GM13977 (cell line): Measurements from ENCODE around the gene POLN.

ENCODE experiments used
- DNase-seq: peaks from one replicate; pipeline ENCODE4 v3.0.0; 2012; ENCODE audit warnings: low spot score
- in situ Hi-C: fragments of 300-500 bp; cut with MboI; formaldehyde crosslinking; loops from one replicate; pipeline ENCODE4 v1.12.0; 2022; ENCODE audit warnings: low sequenced_read_pairs, low pct_unique_long_range_greater_than_20kb, mixed read lengths, inconsistent platforms; ENCODE audit not compliant: unreplicated experiment
- TF ChIP-seq, protein P1 (sequence below): IDR thresholded peaks from 2 replicates; pipeline ENCODE4 v1.5.1; 2012; ENCODE audit warnings: mild to moderate bottlenecking, control low read depth; ENCODE audit not compliant: insufficient read depth; ENCODE audit errors: extremely low read depth, missing control alignments

POLN gene

DNA sequence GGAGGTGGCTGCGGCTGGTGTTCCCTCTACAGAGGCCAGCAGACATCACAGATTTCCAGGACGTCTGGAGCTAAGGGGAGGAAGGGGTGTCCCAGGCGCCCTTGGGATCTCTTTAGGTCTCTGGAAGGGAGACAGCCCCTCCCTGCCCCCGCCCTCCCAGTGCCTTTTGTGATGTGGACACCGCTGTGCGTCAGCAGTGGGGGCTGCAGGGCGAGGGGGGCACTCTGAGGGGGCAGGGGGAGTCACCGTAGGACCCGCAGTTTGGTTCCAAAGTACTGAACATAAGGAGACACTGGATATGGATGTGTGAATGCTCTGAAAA is 45.6 kb upstream of the POLN start:
- DNase-seq: no peak
- in situ Hi-C loops: no loop called here
- TF ChIP-seq, protein P1, sequence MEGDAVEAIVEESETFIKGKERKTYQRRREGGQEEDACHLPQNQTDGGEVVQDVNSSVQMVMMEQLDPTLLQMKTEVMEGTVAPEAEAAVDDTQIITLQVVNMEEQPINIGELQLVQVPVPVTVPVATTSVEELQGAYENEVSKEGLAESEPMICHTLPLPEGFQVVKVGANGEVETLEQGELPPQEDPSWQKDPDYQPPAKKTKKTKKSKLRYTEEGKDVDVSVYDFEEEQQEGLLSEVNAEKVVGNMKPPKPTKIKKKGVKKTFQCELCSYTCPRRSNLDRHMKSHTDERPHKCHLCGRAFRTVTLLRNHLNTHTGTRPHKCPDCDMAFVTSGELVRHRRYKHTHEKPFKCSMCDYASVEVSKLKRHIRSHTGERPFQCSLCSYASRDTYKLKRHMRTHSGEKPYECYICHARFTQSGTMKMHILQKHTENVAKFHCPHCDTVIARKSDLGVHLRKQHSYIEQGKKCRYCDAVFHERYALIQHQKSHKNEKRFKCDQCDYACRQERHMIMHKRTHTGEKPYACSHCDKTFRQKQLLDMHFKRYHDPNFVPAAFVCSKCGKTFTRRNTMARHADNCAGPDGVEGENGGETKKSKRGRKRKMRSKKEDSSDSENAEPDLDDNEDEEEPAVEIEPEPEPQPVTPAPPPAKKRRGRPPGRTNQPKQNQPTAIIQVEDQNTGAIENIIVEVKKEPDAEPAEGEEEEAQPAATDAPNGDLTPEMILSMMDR: no peak

DNA sequence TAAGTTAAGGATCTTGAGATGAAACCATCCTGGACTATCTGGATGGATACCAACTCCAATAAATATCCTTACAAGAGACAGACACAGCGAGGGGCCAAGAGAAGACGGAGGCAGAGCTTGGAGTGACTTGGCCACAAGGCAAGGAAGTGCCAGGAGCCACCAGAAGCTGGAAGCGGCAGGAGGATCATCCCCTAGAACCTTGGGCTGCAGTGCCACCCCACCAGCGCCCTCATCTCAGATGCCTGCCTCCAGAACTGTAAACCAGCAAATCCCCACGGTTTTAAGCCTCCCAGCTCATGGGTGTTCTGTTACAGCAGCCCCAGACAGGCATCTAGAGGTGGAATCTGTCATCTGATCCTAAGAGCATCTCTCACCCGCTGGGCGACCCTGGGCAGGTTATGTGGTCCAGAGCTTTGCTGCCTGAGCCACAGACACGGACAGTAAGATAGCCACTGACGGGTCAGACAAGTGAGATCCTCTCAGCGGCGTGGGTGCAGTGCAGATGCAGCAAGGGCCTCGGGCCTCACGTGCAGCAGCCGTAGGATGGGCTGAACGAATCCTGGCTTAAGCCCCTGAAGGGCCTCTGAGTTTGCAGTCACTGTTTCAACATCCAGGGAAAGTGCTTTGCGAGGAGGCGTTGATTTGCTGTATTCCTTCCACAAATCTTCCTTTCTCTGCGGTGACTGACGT is 45.1 kb upstream of the POLN start:
- DNase-seq: no peak
- in situ Hi-C loops: no loop called here
- TF ChIP-seq, protein P1: no peak

DNA sequence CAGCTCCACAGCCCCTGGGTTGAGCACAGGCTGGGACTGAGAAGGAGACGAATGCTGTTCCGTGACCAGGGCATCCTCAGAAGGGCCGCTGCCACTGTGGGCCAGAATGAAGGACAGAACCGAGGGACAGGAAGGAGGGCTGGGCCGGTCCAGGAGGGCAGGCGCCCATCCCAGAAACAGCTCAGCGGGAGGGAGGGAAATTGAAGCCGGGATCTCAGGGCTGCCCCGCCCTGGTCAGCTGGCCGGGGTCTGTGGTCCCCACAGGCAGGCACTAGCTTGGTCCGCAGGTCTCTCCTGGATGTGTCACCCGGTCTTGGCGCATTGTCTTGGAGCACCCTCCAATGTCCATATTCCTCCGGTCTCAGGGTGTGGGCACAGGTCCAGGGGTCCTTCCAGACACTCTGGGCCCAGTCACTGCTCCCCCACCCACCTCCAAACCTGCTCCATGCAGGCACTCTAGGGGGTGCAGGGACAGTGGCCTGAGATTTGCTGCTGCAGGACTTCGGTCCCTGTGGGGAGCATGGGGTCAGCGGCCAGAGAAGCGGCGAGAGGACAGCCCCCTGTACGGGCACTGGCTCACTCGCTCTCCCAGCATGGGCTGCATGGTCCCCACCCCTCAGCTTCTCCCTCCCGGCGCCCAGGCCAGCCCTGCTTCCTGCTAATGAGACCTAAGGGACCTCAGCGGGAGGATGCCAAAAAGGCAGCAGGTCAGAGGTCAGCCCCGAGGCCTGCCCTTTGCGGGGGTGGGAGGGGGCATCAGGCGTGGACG is 43.9 kb upstream of the POLN start:
- in situ Hi-C loops: no loop called here
- no peak for DNase-seq
- TF ChIP-seq, protein P1: no peak

DNA sequence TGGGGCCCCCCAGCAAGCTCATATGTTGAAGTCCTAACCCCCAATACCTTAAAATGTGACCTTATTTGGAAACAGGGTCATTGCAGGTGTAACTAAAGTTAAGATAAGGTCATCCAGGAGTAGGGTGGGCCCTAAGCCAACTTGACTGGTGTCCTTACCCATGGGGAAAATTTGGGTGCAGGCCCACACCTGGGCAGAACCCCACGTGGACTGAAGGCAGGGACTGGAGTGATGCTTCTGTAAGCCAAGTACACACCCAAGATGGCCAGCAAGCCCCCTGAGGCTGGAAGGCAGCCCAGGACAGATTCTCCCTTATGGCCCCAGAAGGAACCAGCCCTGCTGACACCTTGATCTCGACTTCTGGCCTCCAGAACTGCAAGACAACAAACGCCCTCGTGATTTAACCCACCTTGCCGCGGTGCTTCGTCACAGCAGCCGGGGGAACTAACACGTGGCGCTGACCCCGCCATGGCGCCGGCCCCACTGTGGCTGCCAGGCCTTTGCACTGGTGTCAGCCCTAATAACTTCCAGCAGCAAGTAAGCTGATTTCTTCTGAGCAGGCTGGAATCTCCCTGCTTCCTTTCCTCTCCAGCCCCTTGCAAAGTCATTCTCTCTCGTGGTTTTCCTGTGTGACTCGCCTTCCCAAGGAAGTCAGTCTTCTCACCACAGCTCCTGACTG is 43.2 kb upstream of the POLN start:
- TF ChIP-seq, protein P1: no peak
- in situ Hi-C loops: no loop called here
- no peak for DNase-seq

DNA sequence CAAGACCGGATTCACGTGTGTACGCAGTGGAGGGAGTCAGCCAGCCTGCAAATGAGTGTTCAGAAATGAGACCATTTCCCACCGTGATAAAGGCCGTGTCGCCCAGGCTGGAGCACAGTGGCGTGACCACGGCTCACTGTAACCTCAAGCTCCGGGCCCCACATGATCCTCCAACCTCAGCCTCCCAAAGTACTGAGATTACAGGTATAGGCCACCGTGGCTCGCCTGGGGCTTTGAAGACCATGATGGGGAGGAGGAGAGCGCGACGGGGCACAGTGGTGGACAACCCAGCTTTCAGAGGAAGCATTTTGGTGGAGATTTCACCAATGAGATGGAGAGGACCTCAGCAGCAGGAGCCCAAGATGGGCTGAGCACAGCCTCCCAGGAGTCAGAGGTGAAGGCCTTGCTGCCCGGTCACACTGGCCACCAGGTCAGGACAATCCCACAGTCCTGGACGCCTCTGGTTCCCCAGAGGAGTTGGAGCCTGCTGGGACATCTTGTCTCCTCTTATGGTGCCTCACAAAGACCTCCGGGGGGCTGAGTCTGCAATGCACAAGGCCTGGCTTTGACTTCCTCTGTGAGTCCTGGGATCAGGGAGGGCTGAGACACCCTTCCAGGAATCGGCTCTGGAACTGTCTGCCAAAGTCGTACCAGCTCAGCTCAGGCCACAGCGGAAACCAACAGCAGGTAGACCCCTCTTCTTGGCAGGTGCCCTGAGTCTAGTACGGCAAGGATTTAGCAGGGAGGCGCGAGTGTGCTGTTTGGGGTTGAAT is 42.4 kb upstream of the POLN start:
- in situ Hi-C loops: no loop called here
- DNase-seq: no peak
- TF ChIP-seq, protein P1: no peak

DNA sequence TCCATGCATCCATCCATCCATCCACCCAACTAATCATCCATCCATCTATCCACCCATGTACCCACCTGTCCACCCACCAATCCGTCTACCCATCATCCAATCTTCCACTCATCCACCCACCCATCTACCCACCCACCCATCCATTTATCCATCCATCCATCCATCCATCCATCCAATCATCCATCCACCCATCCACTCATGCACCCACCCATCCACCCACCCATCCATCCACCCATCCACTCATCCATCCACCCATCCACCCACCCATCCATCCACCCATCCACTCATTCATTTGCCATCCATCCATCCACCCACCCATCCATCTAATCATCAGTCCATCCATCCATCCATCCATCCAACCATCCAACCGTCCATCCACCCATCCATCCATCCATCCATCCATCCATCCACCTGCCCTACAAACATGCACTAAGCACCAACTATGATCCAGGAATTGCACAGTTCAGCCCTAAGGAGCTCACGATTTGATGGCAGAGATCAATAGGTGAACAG is 41.3 kb upstream of the POLN start:
- in situ Hi-C loops: no loop called here
- TF ChIP-seq, protein P1: no peak
- no peak for DNase-seq
